GM19372 (cell line): ENCODE results near the gene SIGLEC11.

Experiments used
- ATAC-seq: cut with Tn5 transposase; IDR thresholded peaks from one replicate; pipeline ENCODE4 v1.9.1; 2021; ENCODE audit warnings: mild to moderate bottlenecking, low read depth, moderate library complexity; ENCODE audit not compliant: unreplicated experiment

The SIGLEC11 gene

GRCh38 chr19:49908480-49909420 is 52.2 kb downstream of the SIGLEC11 start:
- ATAC-seq: no peak

DNA sequence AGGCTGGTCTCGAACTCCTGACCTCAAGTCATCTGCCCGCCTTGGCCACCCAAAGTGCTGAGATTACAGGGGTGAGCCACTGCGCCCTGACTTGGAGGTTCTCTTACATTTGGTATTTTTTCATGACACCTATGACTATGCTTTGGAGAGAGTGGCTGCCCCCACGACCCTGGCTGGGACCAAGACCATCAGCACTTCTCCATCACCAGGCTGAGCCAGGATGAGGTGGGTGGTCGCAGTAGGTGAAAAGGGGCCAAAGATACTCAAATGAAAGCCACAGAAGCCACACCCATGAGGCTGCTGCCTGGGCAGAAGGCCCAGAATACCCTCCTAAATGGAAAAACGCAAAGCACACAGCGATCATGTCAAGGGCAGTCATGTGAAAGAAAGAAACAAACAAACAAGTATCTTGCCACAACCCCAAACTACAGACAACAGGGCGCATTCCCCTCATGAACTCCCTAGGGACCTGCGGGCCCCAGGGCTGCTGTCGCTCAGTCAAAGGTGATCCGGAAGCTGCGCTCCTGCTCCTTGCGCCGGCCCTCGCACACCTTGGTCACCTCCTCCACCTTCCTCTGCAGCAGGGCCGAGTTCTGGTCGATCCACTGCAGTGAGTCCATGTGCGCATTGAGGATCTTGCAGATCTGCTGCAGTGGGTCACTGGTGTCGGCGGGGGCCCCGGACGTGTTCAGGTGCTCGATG is 53.1 kb downstream of the SIGLEC11 start:
- ATAC-seq: no peak

DNA sequence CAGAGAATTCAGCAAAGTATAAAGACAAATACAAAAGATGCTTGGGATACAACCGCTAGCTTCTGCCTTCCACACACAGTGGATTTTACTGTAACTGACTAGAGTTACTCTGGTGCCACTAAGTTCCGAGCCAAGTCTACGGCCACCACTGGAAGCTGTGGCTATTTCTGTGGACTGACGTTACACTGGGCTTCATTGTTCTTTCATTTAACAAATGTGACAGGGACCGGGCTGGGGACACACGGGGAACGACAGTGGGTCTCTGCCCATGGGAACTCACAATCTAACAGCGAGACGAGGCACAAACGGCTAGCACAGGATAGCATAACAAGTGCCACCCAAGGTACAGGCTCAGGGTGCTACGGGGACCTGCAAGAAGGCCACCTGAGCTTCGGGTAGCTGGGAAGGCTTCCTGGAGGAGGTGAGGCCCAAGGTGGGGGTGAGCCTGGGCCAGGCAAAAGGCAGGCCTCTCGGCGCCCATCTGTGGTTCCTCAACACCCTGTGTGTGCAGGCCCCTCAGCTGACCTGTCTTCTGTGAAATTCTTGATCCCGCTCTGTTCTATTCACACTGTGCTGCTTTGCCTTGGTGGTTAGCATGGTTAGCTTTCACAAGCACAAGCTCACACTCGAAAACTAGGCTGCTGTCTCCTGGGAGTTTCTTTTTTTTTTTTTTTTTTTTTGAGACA is 54.0 kb downstream of the SIGLEC11 start:
- no peak for ATAC-seq

GRCh38 chr19:49904136-49904535 is 56.8 kb downstream of the SIGLEC11 start:
- no peak for ATAC-seq
